MM.1S (cell line): ENCODE data around the gene CREB3L2.
A peak's percentile ranks its signal among the peaks of the same experiment; 100 is the strongest.

Source experiments
- DNase-seq: peaks from one replicate; pipeline ENCODE4 v3.0.0-alpha.2; 2015
- H2AFZ ChIP-seq: fragments of 300-600 bp; sonication (generic); 2 replicates; pipeline ENCODE4 v1.6.0; 2016; ENCODE audit warnings: antibody characterized with exemption, low read length
- H3F3A ChIP-seq: fragments of 300-600 bp; sonication (generic); 2 replicates; pipeline ENCODE4 v1.6.1; 2016; ENCODE audit warnings: mild to moderate bottlenecking, antibody characterized with exemption, low read length, moderate library complexity, mixed read lengths; ENCODE audit not compliant: insufficient read depth
- H3K27ac ChIP-seq: fragments of 300-600 bp; sonication (generic); 2 replicates; pipeline ENCODE4 v1.5.1; 2016; ENCODE audit warnings: mild to moderate bottlenecking, low read length
- H3K27me3 ChIP-seq: fragments of 300-600 bp; sonication (generic); replicated peaks from 2 replicates; pipeline ENCODE4 v1.6.0; 2016; ENCODE audit warnings: low read length; ENCODE audit not compliant: insufficient read depth
- H3K36me3 ChIP-seq: fragments of 300-600 bp; sonication (generic); replicated peaks from 2 replicates; pipeline ENCODE4 v1.6.1; 2016; ENCODE audit warnings: mild to moderate bottlenecking, low read length, mixed read lengths; ENCODE audit not compliant: insufficient read depth
- H3K4me1 ChIP-seq: fragments of 300-600 bp; sonication (generic); 2 replicates; pipeline ENCODE4 v1.6.1; 2016; ENCODE audit warnings: low read length, mixed read lengths
- H3K4me2 ChIP-seq: fragments of 300-600 bp; sonication (generic); 2 replicates; pipeline ENCODE4 v1.6.0; 2016; ENCODE audit warnings: low read depth, low read length
- H3K4me3 ChIP-seq: fragments of 300-600 bp; sonication (generic); 2 replicates; pipeline ENCODE4 v1.5.1; 2016; ENCODE audit warnings: low read length, mixed read lengths
- H3K79me2 ChIP-seq: fragments of 300-600 bp; sonication (generic); 2 replicates; pipeline ENCODE4 v1.6.1; 2016; ENCODE audit warnings: mixed run types, low read length, mixed read lengths
- H3K9ac ChIP-seq: fragments of 300-600 bp; sonication (generic); 2 replicates; pipeline ENCODE4 v1.6.1; 2016; ENCODE audit warnings: low read length, mixed read lengths
- H3K9me2 ChIP-seq: fragments of 300-600 bp; sonication (generic); replicated peaks from 2 replicates; pipeline ENCODE4 v1.6.1; 2016; ENCODE audit warnings: mild to moderate bottlenecking, low read length, mixed read lengths; ENCODE audit not compliant: insufficient read depth
- H3K9me3 ChIP-seq: fragments of 300-600 bp; sonication (generic); replicated peaks from 2 replicates; pipeline ENCODE4 v1.6.1; 2016; ENCODE audit warnings: mild to moderate bottlenecking, low read length, mixed read lengths; ENCODE audit not compliant: insufficient read depth
- H4K20me1 ChIP-seq: fragments of 300-600 bp; sonication (generic); 2 replicates; pipeline ENCODE4 v1.6.1; 2016; ENCODE audit warnings: mild to moderate bottlenecking, low read length, moderate library complexity, mixed read lengths; ENCODE audit not compliant: insufficient read depth
- CTCF ChIP-seq: fragments of 300-600 bp; sonication (generic); IDR thresholded peaks from 2 replicates; pipeline ENCODE4 v1.5.1; 2016; ENCODE audit warnings: antibody characterized with exemption, low read length, mixed read lengths
- EZH2 ChIP-seq: fragments of 300-600 bp; sonication (generic); optimal IDR thresholded peaks from 2 replicates; pipeline ENCODE3; 2017; ENCODE audit warnings: low read depth, mild to moderate bottlenecking, antibody characterized with exemption, low read length, mixed read lengths
- EZH2phosphoT487 ChIP-seq: fragments of 300-600 bp; sonication (generic); IDR thresholded peaks from 2 replicates; pipeline ENCODE4 v1.6.1; 2018; ENCODE audit warnings: antibody characterized with exemption, low read length

Gene CREB3L2

GRCh38 chr7:138021889-138022288, 20.0 kb upstream of the CREB3L2 start:
- no peaks in the 10 kb centered on the region for H3K9me2 ChIP-seq
- H2AFZ ChIP-seq = no peak overlapping the region
- H3K9ac ChIP-seq = no peak overlapping the region
- H3K36me3 ChIP-seq = no peaks in the 10 kb centered on the region
- H3F3A ChIP-seq = peaks cover 32% of the 10 kb centered on the region
- H3K4me2 ChIP-seq = no peak overlapping the region
- H3K4me1 ChIP-seq = peaks cover 43% of the 10 kb centered on the region
- no peaks in the 10 kb centered on the region for H3K79me2 ChIP-seq
- H3K9me3 ChIP-seq = no peaks in the 10 kb centered on the region
- no peaks in the 10 kb centered on the region for H3K27me3 ChIP-seq
- H3K4me3 ChIP-seq = no peak overlapping the region
- H3K27ac ChIP-seq = no peak overlapping the region
- H4K20me1 ChIP-seq = no peaks in the 10 kb centered on the region
- no peak for DNase-seq
- TF ChIP-seq EZH2 = no peak
- TF ChIP-seq CTCF = no peak
- TF ChIP-seq EZH2phosphoT487 = no peak

GRCh38 chr7:138017992-138018391, 16.1 kb upstream of the CREB3L2 start:
- TF ChIP-seq EZH2phosphoT487 = no peak
- no peak for TF ChIP-seq CTCF
- no peak for TF ChIP-seq EZH2
- H3K27me3 ChIP-seq = no peaks in the 10 kb centered on the region
- no peaks in the 10 kb centered on the region for H3K9me3 ChIP-seq
- no peak overlapping the region for H2AFZ ChIP-seq
- H4K20me1 ChIP-seq = no peaks in the 10 kb centered on the region
- no peak overlapping the region for H3K9ac ChIP-seq
- H3K9me2 ChIP-seq = no peaks in the 10 kb centered on the region
- DNase-seq = no peak
- no peaks in the 10 kb centered on the region for H3K36me3 ChIP-seq
- H3K79me2 ChIP-seq = no peaks in the 10 kb centered on the region
- no peak overlapping the region for H3K4me2 ChIP-seq
- H3K27ac ChIP-seq = no peak overlapping the region
- peaks cover 23% of the 10 kb centered on the region for H3K4me1 ChIP-seq
- H3F3A ChIP-seq = peaks cover 13% of the 10 kb centered on the region
- H3K4me3 ChIP-seq = no peak overlapping the region

DNA sequence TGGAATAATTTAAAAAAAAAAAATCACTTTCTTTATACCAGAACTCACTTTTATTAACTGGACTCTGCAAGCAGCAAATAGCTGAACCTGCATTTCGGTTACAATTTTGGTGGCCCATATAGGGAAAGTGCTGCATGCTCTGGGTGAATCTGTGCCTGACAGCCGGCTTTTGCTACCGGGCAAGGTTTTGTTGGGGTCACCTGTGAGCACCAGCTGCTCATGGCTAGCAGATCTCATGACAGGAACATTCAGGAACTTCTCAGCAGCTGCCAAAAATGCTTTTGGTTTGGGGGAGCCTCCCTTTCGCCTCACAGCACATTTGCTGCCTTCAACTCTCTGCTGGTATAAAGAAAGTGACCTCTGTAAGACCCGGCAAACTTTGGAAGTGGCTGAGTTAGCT, 13.2 kb upstream of the CREB3L2 start:
- H3K27me3 ChIP-seq = no peaks in the 10 kb centered on the region
- H3K9me3 ChIP-seq = no peaks in the 10 kb centered on the region
- peak overlapping the region; percentile 50; the same call in 1 of the 2 replicates for H3K27ac ChIP-seq
- H3K79me2 ChIP-seq = no peaks in the 10 kb centered on the region
- H3K36me3 ChIP-seq = no peaks in the 10 kb centered on the region
- no peaks in the 10 kb centered on the region for H4K20me1 ChIP-seq
- DNase-seq = peak; percentile 69
- H3K9me2 ChIP-seq = no peaks in the 10 kb centered on the region
- peaks cover 13% of the 10 kb centered on the region for H3F3A ChIP-seq
- H2AFZ ChIP-seq = peak overlapping the region; percentile 87
- H3K4me2 ChIP-seq = peak overlapping the region; percentile 62
- 0 out of 2 replicates have a peak overlapping the region, but pooled peaks have one; percentile 7 for H3K4me3 ChIP-seq
- H3K4me1 ChIP-seq = peaks cover 17% of the 10 kb centered on the region
- no peak for TF ChIP-seq EZH2
- TF ChIP-seq EZH2phosphoT487 = no peak
- TF ChIP-seq CTCF = no peak
- H3K9ac ChIP-seq = peak overlapping the region; percentile 7; the same call in 1 of the 2 replicates
